MV-4-11 (cell line): ENCODE data around the gene CCDC57.

Experiments
- DNase-seq: peaks from one replicate; lab custom pipeline; 2025; lab: John Stamatoyannopoulos, UW

Gene CCDC57

GRCh38 chr17:82235056-82235774 is 22.6 kb upstream of the CCDC57 start:
- no peak for DNase-seq

- no peak for DNase-seq
Measured at GRCh38 chr17:82234211-82235055, 21.8 kb upstream of the CCDC57 start.

DNA sequence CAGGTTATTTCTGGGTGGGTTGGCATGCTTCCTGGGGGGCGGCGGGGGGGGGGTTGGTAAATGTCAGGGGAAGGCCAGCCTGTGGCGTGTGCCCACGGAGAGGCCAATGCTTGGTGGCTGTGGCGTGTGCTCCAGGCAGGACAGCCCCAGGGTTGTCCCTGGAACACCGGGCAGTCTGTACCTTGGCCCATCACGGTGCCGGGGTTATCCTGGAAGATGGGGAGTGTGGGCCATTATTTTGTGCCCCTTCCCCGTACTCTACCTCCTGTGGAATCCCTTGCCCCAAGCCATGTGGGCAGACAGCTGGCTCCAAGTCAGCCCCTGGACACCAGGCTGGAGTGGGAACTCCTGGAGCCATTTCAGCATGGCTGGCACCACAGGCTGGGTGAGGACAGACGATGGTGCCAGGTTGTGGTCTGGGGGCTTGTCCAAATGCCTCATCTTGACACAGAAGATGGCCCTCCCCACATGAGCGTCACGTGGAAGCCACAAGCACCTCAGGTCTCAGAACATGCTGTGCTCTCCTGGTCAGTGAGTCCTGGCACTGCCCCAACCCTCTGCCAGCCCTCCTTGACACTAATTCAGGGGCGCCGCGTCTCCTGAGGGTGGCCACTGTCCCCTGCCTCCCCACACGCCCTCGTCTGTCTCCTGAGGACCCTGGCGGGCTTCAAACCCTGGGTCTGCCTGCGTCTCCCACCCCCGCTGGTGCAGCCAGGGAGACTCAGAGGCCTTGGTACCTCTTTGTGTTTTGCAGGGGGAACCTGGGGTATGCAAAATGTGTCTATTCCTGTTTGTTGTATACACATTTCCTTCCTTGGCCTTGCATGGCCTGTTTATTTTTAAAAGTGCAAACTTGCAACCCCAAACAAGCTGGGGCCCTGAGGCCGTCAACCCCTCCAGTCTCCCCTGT is 20.5 kb upstream of the CCDC57 start:
- no peak for DNase-seq

DNA sequence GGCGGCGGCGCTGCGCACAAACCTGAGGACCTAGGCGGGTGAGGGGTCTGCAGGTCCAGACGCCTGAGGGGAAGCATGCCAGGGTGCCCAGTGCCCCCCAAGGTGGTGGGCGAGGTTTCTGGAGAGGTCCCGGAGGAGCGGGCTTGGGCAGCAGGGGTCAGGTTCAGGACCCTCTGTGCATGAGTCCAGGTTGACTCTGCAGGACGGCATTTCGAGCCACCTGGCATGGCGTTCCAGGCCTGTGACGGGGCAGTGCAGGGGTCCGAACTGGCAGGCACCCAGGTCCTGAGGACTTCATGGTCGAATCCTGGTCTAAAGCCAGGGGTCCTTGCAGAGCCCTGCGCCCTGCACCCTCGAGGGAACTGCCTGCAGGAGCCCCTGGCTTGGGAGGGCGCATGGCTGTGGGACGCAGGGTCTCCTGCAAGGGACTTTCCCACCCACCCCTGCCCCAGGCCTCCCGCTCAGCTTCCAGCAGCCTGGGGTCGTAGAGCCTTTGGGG is 19.7 kb upstream of the CCDC57 start:
- no peak for DNase-seq

DNA sequence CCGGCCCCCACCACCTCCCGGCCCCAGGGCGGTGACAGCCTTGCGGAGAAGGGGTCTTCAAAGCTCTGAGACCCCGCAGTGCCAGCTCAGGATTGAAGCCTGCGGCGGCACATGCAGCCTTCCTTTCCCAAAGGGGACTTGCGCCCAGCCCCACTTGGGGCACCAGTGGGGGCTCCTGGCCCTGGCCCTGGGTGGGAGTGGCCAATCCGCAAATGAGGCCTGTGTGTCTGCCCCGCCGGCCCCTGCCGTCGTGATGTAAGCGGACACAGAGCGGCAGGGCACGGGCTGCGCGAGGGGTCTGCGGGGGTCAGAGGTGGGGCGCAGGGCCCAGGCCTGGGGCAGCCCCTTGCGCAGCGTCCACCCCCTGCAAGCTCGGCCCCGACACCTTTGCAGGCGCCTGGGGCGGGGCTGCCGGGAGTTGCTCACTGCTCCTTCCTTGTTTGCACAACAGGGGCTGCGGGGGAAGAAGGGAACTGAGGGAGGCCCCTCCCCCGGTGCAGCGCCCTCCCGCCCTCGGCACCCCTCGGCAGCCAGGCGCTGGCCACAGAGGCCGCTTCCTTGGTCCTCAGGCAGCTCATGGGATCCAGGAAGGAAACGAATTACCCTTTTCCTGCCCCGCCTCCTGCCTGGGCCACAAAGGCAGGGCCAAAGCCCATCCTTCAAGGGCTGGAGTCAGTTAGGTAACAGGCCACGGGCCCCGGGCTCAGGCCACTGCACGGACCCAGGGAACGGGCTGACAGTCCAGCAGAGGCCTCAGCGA is 19.1 kb upstream of the CCDC57 start:
- peak; percentile 89 for DNase-seq

DNA sequence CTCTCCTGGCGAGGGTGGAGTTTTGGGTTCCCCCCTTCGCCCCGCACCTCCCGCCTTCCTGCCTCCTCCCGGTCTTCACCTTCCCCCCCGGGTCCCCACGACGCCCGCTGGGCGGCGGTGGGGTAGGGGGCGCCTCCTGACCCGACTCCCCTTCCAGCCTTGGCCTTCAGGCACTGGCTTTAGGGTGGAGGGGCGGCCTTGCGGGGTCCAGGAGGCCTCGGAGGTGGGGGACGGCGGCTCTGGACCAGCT is 18.6 kb upstream of the CCDC57 start:
- no peak for DNase-seq

DNA sequence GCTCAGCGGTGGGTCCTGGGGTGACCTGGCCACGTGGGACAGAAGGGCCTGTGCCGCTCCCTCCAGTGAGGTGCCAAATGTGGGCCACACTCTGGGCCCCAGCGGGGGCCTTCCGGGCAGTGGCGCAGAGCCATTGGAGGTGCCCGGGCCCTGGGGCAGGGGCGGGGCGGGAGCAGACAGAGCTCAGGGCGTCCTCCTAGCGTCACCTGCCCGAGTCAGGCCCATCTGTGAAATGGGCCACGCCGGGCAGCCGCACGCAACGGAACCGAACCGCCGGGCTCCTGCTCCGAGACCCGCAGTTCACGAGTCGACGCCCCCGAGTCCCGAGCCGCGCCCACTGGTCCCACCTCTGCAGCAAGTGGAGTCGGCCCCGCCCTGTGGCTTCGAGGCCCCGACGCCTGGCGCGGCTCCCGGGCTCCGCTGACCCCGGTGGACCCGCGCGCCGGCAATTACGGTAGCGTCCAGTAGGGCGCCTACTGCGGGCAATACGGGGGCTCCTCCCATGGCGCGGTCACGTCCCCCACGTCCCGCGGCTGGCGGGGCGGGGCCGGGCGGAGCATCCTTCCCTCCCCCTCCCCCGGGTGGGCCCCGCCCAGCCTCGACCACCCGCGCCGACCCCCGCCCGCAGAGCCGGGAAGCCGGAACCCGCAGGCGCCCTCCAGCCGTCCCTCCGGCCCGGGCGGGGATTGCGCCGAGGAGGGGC is 18.1 kb upstream of the CCDC57 start:
- peak; percentile 64 for DNase-seq

DNA sequence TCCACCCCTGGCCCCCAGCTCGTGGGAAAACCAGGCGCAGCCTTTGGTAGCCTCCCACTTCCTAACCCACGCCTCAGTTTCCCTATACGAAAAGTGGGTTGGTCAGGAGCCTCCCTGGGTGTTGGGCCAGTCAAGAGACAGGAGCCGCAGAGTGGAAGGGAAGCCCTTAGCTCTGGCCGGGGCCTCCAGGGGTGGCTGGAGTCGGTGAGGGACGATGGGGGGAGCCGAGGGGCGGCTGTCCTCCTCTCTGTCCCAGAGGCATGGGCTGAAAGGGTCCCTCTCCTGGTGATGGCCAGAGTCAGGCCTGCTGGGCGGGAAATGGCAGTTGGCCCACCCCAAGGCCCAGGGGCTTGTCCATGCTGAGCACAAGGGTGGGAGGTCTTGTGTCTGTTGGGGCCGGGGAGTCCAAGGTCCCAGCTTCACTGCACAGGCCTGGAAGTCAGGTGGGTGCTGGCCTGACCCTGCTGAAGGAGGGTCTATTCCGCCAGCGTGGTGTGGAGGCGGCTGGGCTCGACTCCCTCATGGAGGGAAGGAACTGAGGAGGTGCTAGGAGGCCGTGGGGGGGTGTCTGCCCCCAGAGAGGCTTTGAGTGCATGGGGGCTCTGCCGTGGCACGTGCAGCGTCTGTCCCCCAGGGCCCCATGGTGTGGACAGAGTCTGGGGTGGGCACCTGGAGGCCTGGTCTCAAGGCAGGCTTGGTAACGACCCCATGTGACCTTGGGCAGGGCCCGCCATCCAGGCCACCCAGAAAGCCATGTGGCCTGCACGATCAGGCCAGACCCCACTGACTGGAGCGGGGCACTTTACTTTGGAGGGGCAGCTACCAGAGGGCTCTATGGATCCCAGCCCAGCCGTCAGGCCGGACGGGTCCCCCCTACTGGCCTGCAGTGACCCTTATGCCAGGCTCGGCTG is 17.3 kb upstream of the CCDC57 start:
- DNase-seq: no peak

GRCh38 chr17:82228842-82229697 is 16.4 kb upstream of the CCDC57 start, which contains the start of gene SLC16A3:
Gene SLC16A3, plus strand, starts transcription at chr17:82229042. Its CDS starts 6,967 bp downstream, at chr17:82236009.
- DNase-seq: peak; percentile 50

DNA sequence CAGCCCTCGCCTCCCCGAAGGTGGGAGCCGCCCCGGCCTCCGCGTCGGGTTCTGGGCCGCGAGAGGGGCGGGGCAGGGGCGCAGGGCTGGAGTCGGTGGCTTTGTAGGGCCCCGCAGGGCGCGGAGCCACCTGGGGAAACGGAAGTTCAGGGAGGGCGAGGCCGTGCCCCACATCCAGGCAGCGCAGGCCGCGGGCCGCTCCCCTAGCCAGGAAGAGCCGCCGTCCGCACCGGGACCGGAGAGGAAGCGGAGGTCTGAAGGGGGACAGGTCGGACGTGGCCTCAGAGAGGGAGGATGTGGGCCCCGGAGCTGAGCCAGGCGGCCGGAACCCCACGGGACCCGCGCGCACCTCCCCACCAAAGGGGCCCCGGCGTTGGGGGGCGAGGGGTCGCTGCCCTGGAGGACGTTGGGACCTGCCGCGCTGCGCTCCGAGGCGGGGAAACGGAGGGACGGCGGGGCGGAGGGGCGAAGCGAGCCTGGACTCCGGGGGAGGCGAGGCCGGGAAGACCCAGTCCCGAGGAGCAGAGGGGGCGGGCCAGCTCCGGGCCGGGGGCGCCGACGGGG is 15.7 kb upstream of the CCDC57 start:
- DNase-seq: peak; percentile 43

- no peak for DNase-seq
Measured at GRCh38 chr17:82227629-82228277, 15.1 kb upstream of the CCDC57 start.

DNA sequence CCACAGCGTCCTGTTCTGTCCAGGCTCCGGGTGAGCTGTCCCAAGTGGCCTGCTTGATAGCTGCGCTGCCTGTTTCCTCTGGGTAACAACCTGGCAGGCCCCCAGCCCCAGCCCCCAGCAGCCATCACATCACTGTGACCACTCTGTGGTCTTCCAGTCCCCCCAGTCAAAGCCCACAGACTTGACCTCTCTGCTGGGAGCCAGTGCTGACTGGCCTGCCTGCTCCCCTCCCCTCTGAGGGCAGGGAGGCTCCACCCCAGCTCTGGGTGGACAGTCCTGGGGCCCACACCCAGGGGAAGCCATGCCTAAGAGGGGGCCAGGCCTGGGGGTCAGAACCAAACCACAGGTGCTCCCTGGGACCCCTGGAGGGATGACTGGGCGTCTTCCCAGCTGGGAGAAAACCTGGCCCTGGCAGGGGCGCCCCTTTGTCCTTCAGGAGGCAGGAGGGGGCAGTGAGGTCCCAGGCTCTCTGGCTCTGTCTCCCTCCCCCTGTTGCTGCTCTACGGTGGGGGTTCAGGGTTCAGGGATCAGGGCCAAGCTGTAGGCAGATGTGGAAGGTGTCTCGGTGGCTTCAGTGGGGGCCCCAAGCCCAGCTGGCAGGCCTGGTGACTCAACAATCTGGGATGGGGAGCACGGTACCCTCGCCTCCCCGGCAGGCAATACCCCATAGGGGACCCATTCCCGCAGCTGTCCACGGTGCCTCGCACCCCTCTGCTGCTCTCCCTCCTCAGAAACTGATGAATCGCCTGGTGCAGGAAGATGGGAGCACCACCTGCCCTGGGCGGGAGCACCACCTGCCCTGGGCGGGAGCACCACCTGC is 14.4 kb upstream of the CCDC57 start:
- no peak for DNase-seq

- no peak for DNase-seq
Measured at GRCh38 chr17:82226146-82226808, 13.6 kb upstream of the CCDC57 start.

DNA sequence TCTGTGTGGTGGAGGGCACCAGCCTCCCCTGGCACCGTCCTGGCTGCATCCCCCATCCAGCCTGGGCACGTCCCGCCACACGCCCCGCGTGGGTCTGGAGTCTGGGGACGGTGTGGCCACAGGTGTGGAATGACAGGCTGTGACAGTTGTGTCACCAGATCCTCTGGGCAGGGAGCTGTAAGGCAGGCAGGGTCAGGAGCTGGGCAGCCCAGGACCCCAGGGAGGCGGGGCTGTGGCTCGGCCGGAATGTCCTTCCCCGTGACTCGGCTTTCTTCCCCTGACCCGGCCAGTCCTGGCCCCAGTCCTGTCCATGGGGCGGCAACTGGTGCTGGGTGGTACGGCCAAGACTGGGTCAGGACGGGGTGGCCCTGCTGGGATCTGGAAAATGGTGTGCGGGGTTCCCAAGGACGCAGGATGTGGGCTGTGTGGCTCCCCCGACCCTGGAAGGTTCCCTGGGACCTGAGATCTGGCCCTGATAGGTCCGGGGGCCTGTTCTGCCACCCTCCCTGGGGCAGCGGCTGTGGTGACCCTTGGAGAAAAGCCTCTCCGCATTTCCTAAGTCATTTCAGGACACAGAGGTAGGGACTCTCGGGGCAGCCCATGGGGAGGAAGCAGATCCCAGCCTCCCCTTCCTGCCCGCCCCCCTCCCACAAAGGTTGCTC is 12.9 kb upstream of the CCDC57 start:
- DNase-seq: no peak

- DNase-seq: no peak
Measured at GRCh38 chr17:82224666-82225065, 12.0 kb upstream of the CCDC57 start.

DNA sequence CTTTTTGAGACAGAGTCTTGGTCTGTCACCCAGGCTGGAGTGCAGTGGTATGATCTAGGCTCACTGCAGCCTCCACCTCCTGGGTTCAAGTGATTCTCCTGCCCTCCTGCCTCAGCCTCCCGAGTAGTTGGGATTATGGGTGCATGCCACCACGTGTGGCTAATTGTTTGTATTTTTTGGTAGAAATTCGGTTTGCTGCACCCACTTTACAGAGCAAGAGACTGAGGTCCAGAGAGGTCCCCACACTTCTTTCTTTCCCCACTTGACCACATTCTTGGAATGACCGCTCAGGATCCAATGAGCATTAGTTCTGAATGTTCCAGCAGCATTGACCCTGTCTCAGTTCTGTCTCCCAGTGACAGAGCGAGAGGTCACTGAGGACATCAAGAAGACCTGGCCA is 10.9 kb upstream of the CCDC57 start:
- no peak for DNase-seq
